GM21423 (cell line): ENCODE data around the gene MPIG6B.
A peak's percentile ranks its signal among the peaks of the same experiment; 100 is the strongest.

Source experiments
- ATAC-seq: cut with Tn5 transposase; IDR thresholded peaks from one replicate; pipeline ENCODE4 v1.9.1; 2021; ENCODE audit warnings: mild to moderate bottlenecking, moderate library complexity; ENCODE audit not compliant: unreplicated experiment

The MPIG6B gene

DNA sequence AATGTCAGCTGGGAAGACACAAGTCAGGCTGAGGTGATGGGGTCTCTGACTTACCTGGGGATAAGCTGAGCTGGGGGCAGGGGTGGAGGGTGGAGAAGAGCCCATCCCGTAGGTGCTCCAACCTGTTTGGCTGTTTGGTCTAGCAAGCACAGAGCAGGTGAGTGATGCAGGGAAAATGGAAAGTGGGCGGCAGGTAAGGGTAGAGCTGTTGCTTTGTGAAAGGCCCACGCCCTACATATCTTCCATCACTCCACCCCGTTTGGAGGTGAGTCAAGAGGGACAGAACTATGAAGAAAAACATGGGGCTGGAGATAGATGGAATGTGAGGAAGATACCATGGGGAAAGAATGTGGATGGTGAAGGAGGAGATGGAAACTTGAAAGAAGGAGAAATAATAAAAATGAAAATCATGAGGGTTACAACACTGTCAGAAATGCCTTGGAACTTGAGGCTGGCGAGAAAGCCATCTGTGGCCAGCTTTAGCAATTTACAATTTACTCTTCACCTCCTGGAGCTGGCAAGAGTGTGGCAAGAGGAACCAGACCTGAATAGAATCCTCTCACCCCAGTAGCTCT is 2.9 kb upstream of the MPIG6B start:
- ATAC-seq: no peak

DNA sequence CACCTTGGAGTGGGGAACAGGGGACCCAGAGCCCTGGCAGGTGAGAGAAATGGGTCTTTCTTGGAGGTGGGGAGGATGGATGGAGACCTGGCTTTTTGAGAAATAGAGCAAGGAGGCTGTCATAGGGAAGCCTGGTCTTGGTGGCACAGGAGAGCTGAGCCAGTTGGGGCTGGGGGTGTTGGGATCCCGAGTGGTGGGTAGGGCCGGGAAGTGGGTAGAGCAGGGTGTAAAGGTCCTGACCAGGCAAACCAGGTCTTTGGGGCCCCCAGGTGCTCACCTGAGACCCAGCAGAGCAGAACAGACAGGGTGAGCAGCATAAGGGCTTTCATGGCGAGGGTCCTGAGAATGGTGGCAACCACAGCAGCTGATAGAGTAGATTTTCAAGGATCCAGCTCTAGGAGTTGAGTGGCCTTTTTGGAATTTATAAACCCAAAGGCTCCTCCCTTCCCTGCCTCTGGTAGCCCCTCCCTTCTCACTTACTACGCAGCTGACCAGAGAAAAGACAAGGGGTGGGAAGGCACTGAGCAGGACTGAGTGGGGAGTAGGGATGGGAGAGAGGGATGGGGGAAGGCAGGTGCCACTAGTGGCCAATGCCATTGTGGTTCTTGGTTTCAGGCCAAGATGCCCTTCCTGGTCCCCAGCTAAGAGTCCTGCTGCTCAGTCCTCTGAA is 1.7 kb upstream of the MPIG6B start, which contains the start of gene LY6G6C:
LY6G6C (minus strand) TSS at position 396 of the 670 bp plus-strand sequence; CDS start at position 329, 67 bp downstream.
- no peak for ATAC-seq

- no peak for ATAC-seq
These were observed 1.0 kb upstream of the MPIG6B start for GRCh38 chr6:31722173-31722572.

GRCh38 chr6:31723980-31724691 is 963 bp downstream of the MPIG6B start:
- ATAC-seq: no peak

DNA sequence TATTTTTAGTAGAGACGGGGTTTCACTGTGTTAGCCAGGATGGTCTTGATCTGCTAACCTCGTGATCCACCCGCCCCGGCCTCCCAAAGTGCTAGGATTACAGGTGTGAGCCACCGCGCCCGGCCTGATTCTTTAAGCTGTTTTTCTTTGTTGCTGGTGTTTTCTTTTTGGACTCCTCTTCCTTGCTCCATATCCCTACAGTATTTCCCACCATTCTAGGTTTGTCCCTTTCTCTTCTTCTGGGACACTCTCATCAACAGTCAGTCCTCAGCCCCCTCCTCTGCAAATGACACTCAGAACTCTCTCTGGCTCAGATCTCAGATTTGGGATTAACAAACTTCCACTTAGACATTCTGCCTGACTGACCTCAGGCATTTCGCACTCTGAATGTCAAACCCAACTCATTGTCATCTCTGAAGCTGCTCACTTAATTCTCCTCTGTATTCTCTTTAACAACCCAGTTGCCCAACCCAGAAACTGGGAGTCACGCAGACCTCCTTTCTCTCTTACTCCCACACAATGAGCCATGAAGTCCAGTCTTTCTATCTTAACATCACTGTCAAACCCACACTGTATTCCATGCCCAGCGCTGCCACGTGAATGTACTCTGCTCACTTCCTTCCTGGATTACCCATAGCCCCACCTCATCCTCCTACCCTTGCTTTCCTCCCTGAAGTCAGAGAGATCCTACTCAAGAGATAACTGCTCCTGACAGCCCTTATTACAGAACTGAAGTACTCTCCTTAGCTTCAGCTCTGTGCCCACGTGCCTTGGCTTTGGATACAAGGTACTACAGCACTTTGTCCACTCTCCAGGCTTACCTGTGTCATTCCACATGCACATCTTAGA is 2.6 kb downstream of the MPIG6B start:
- no peak for ATAC-seq

- ATAC-seq: peak; percentile 54
These were observed 4.0 kb downstream of the MPIG6B start for GRCh38 chr6:31727034-31727716.

GRCh38 chr6:31727717-31728671 is 4.8 kb downstream of the MPIG6B start:
- no peak for ATAC-seq

GRCh38 chr6:31728767-31729514 is 5.8 kb downstream of the MPIG6B start, which contains the start of gene DDAH2:
Gene DDAH2, minus strand, starts transcription at chr6:31729299. Its CDS starts 138 bp downstream, at chr6:31729161.
- ATAC-seq: no peak

- ATAC-seq: no peak
These were observed 6.4 kb downstream of the MPIG6B start for GRCh38 chr6:31729515-31729978.

- peak; percentile 27 for ATAC-seq
These were observed 6.9 kb downstream of the MPIG6B start for GRCh38 chr6:31729979-31730630.

- ATAC-seq: no peak
These were observed 7.5 kb downstream of the MPIG6B start for GRCh38 chr6:31730631-31731086.

DNA sequence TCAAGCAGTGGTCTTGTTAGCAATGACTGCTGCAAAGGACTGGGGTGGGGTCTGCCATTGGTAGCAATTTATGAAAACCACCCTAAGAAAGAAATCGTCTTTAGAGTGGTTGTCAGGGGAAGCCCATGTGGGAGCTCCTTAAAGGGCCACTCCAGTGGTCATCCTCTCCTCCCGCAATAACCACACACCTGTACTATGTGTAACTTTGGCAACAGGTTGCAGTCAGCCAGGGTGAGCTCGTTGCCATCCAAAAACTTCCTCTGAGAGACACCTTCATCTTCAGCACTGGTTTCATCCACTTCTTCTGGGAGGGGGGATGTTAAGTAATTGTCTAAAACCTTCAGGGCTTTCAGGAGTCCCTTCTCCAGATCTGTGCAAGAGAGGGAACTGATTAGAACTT is 8.9 kb downstream of the MPIG6B start:
- no peak for ATAC-seq

- ATAC-seq: no peak
These were observed 10.6 kb downstream of the MPIG6B start for GRCh38 chr6:31733734-31734133.

DNA sequence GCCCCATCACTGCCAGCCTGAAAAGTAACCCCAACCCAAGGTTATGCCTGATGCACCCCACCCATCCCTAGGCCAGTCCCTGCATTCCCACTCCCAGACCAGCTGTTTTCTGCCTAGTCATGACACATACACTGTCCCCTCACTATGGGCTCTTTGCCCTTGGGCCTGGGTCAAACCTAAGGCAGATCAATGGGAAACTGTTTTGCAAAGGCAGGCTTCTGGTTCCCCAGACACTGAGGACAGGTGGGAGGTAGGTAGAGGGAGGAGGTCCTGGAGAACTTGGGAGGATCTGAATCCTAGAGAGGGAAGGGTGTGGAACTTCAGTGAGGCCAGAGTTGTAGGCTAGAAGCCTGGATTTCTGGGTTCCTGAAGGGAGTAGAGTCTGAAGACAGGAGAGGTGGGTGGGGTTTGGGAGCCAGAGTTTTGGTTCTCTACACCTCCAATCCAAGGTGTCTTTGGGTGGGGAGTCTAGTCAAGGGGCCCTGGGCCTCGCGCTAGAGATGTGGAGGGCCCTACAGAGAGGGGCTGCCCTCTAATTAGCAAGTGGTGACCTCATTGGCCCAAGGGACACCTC is 11.2 kb downstream of the MPIG6B start:
- no peak for ATAC-seq

DNA sequence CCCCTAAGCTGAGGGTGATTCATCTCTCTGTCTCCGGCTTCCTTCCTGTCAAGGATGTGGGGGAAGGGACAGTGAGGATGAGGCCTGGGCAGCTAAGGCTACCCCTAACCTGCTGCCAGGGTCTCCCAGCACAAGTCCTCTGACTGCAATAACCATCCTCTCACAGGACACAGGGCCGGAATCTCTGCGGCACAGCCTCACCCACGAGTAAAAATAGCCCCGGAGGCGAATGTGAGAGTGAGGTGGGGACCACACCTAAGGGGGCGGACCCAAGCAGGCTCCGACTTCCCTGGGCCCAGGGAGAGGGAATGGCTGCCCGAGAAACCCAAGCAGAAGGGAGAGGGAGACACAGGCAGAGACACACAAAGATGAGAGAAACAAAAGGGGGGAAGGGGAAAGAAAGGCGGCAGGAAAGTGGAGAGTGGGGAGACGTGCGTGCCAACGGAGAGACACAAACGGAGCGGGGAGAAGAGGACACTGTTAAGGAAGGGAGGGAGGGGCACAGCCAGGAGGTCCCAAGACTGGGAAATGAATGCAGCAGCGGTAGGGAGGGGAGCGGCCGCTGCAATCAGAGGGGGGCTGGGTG is 11.7 kb downstream of the MPIG6B start:
- ATAC-seq: peak; percentile 30

GRCh38 chr6:31736021-31736767 is 13.0 kb downstream of the MPIG6B start, which contains the start of gene CLIC1:
Gene CLIC1, minus strand, starts transcription at chr6:31736530. Its CDS starts 230 bp downstream, at chr6:31736300.
- ATAC-seq: no peak
